Measurements from ENCODE around the gene BORCS6. TPM values are rescaled to one million over a fixed set of nuclear protein-coding genes. Genes with fewer than 3 reads are reported as not detected.
A peak's percentile ranks its signal among the peaks of the same experiment; 100 is the strongest.

The BORCS6 gene
- total and polyA plus RNA-seq, 9 of the 15 experiments (the other 6 are each of a cell fraction or from before 2014, with no cell fraction given) = 0.01 to 7.4 (median 2.3) TPM

- Histone ChIP-seq H3K9me1 (ENCODE audit: control insufficient read depth, insufficient read depth, low read length) (no peaks in the 10 kb centered on the region), H2AFZ (ENCODE audit: low read depth, low read length) (peak overlapping the region; percentile 49), H3K9ac (ENCODE audit: insufficient read depth in 1 of 2, low read depth in 2 of 2, low read length in 2 of 2) (peak overlapping the region; percentile 83 to 84; a peak in 3 of 4 replicates), H3K79me2 (ENCODE audit: control insufficient read depth, insufficient read depth, low read length) (peaks cover 10% of the 10 kb centered on the region), H3K4me1 (replicated peaks in 1 of 2; ENCODE audit: control insufficient read depth in 2 of 2, insufficient read depth in 2 of 2, low read length in 2 of 2) (peaks cover 23 to 56% of the 10 kb centered on the region in 2 experiments; a peak in 4 of 5 replicates), H4K20me1 (replicated peaks; ENCODE audit: control insufficient read depth, insufficient read depth, low read length) (no peaks in the 10 kb centered on the region; the same call in 1 of the 2 replicates), H3K27me3 (ENCODE audit: control insufficient read depth in 2 of 2, insufficient read depth in 2 of 2, low read length in 2 of 2) (no peaks in the 10 kb centered on the region), H3K9me3 (replicated peaks; ENCODE audit: control insufficient read depth, insufficient read depth, low read depth, low read length) (no peaks in the 10 kb centered on the region), H3K4me2 (ENCODE audit: insufficient read depth, low read length) (peak overlapping the region; percentile 84), H3K4me3 (peak overlapping the region; percentile 27), H3K36me3 (ENCODE audit: control insufficient read depth, insufficient read depth, low read length) (no peaks in the 10 kb centered on the region), H3K27ac (ENCODE audit: extremely low read depth, low read depth, low read length) (peak overlapping the region; percentile 99)
- in situ Hi-C loops (cut with MboI) = no loop called here
- FAIRE-seq = peak; percentile 19
- ChIA-PET CTCF (ENCODE audit: low intra/inter-chr PET ratio) (no interaction called here), POLR2A (interaction anchor here (0.5 to 4.7 kb wide), 33 partner anchors 10 to 689 kb away, joined by 3 to 105 read pairs (median 6); partner anchors contain the start of genes AURKB, BORCS6, HES7 and MPDU1)
- WGBS (ENCODE audit: insufficient coverage, low coverage, missing lambda C conversion rate) = 2% methylated on average over 14 of the region's 14 CpGs
- DNase-seq (ENCODE audit: extremely low read depth in 1 of 4, low spot score in 3 of 4) = no peak
- ATAC-seq = no peak
- intact Hi-C loops (cut with micrococcal nuclease) = loop anchor here (5.0 kb wide), 2 partner anchors 37 to 52 kb away; partner anchors contain the start of gene HES7
- BruUV-seq (replicated peaks) = no TSS peak
- TF ChIP-seq CHAMP1 (IDR thresholded peaks at IDR 0.05) (no peak), CAMTA2 (CRISPR knock-in tag; conservative IDR thresholded peaks at IDR 0.05) (no peak), WHSC1 (IDR thresholded peaks at IDR 0.05; ENCODE audit: low read length) (no peak), TOE1 (IDR thresholded peaks at IDR 0.05; ENCODE audit: borderline replicate concordance) (no peak), TOE1 (CRISPR knock-in tag; IDR thresholded peaks at IDR 0.05; ENCODE audit: borderline replicate concordance, low read depth) (no peak), NR2C2 (CRISPR knock-in tag; IDR thresholded peaks at IDR 0.05) (no peak), NR2C2 (tag; IDR thresholded peaks at IDR 0.05) (no peak), HMG20A (CRISPR knock-in tag; conservative IDR thresholded peaks at IDR 0.05) (no peak), PTBP1 (IDR thresholded peaks at IDR 0.05; ENCODE audit: low read depth, low read length) (no peak), ZBTB40 (IDR thresholded peaks at IDR 0.05) (peak; percentile 66; the same call in 1 of the 2 replicates), ZBTB40 (CRISPR knock-in tag; IDR thresholded peaks at IDR 0.05) (no peak), MAFK (IDR thresholded peaks at IDR 0.05; ENCODE audit: low read length) (peak; percentile 80)
Observed at GRCh38 chr17:8173871-8174322, 16.1 kb downstream of the BORCS6 start.
